Stimulated activated CD8-positive, alpha-beta memory T cell treated with anti-CD3 and anti-CD28 coated beads, Interleukin-15, amount 100 ng/mL, for 48 hours (primary cell): Measurements from ENCODE around the gene TTYH3.
"Not testable (repeated sequence)": the region's sequence is repeated elsewhere in the genome, so short reads cannot be mapped to it uniquely, and the experiment has no call there.

Source experiments
- DNase-seq, 2 donors: peaks; one replicate each; pipeline ENCODE4 v3.0.0-alpha.2; 2020; ENCODE audit warnings: low read depth in 2 of 2

The TTYH3 gene

GRCh38 chr7:2665359-2665791 lies 33.6 kb downstream of the TTYH3 start:
- no peak for DNase-seq

DNA sequence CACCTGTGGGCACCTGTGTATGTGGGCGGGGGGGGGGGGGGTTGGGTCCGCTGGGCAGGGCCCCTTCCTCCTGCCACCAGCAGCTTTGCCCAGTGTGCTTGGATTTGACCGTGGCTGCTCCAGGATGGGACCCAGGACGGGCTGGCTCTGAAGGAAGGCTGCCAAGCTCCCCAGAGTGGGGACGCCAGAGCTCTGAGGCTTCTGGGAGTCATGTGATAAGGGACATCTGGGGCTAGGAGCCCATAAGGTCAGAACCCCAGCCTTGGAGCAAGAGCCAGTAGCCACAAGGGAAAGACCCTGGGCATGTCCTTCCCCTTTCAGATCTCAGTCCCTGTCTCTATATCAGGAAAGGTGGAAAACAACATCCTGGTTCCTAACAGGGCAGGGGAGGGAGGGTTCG lies 34.4 kb downstream of the TTYH3 start:
- DNase-seq: no peak

DNA sequence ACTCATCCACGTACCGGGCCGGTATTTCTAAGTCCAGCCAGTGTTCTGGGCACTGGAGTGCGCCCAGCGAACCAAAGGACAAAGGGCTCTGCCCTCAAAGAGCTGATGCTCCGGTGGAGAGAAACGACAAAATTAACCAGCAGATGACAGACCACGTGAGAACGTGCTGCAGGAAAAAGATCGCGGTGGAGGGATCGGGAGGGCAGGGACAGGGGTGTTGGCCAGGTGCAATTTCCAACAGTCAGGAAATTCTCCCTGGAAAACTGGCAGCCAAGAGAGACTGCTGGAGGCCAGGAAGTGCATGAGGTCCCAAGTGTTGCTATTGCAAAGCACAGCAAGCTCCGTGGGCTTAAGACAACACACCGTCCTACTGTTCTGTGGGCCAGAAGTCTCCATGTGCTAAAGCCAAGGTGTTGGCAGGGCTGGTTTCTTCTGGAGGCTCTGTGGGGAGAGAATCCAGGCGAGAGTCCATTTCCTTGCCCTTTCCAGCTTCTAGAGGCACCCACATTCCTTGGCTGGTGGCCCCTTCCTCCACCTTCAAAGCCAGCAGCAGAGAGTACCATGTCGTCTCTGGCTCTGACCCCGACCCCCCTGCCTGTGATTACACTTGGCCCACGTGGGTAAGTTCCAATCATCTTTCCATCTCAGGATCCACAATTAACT lies 34.9 kb downstream of the TTYH3 start:
- DNase-seq: no peak

- DNase-seq: no peak
Measured at GRCh38 chr7:2667843-2668242, 36.1 kb downstream of the TTYH3 start.

DNA sequence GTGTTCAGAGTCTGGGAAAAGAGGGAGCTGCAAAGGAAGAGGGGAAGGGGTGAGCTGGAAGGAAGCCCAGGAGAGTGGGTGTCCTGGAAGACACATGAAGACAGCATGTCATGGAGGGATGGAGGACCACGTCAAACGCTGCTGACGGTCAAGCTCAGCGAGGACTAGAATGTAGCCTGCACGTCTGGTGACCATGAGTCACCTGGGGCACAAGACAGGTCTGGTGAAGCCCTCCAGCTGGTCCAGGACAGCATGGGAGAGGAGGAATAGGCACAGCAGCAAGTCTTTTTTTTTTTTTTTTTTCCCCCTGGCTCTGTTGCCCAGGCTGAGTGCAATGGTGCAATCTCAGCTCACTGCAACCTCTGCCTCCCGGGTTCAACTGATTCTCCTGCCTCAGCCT lies 36.6 kb downstream of the TTYH3 start:
- DNase-seq: no peak

GRCh38 chr7:2670171-2670570 lies 38.4 kb downstream of the TTYH3 start:
- no peak for DNase-seq

DNA sequence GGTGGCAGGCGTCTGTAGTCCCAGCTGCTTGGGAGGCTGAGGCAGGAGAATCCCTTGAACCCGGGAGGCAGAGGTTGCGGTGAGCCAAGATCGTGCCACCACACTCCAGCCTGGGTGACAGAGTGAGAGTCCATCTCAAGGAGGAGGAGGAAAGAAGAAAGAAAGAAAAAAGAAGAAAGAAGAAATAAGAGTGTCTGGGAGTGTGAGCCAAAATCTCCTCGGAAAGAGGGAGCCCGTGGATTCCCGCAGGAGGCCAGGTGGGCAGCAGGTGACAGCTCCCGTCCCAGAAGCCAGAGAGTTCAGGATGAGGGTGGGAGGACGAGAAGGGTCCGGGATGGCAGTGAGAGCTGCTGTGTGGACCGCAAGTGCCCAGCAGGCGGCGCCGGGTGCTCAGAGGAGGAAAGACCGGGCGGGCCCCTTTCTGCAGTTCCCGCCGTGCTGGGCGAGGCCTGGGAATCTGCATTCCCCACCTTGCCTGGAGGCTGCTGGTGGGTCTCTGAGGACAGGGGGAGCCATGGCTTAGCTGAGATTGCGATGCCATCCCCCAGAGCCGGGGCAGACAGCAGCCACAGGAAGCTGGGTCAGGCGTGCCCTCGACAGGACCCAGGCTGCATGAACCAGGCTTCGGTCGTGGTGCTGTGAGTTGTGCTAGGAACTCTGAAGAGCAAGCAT lies 39.1 kb downstream of the TTYH3 start:
- DNase-seq: peak; percentile 50 to 54

DNA sequence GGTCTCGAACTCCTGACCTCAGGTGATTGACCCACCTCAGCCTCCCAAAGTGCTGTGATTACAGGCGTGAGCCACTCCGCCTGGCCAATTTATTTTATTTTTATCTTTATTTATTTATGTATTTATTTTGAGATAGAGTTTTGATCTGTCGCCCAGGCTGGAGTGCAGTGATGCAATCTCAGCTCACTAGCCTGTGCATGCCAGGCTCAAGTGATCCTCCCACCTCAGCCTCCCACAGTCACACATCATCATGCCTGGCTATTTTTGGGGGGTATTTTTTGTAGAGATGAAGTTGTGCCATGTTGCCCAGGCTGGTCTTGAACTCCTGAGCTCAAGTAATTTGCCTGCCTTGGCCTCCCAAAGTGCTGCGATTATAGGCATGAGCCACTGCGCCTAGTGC lies 41.4 kb downstream of the TTYH3 start:
- DNase-seq: not testable (repeated sequence)

- no peak for DNase-seq
Measured at GRCh38 chr7:2673934-2674333, 42.1 kb downstream of the TTYH3 start.

GRCh38 chr7:2675256-2675764 lies 43.5 kb downstream of the TTYH3 start:
- no peak for DNase-seq

GRCh38 chr7:2676576-2676975 lies 44.8 kb downstream of the TTYH3 start:
- DNase-seq: not testable (repeated sequence)

DNA sequence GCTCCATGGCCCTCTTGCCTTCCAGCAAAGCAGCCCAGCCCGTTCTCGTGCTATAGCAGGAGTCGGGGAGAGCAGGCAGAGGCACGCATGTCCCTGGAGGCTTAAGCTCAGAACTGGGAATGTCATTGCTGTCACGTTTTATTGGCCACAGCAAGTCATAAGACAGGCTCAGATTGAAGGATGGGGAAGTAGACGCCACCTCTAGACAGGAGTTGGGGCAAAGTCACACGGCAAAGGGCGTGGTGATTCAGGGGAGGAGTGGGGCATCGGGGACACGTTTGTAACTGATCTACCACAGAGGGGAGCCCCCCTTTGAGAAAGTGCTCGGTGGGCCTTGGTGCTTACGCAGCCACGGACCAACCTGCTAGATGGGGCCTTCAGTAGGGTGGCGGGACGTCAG lies 46.7 kb downstream of the TTYH3 start:
- not testable (repeated sequence) for DNase-seq

DNA sequence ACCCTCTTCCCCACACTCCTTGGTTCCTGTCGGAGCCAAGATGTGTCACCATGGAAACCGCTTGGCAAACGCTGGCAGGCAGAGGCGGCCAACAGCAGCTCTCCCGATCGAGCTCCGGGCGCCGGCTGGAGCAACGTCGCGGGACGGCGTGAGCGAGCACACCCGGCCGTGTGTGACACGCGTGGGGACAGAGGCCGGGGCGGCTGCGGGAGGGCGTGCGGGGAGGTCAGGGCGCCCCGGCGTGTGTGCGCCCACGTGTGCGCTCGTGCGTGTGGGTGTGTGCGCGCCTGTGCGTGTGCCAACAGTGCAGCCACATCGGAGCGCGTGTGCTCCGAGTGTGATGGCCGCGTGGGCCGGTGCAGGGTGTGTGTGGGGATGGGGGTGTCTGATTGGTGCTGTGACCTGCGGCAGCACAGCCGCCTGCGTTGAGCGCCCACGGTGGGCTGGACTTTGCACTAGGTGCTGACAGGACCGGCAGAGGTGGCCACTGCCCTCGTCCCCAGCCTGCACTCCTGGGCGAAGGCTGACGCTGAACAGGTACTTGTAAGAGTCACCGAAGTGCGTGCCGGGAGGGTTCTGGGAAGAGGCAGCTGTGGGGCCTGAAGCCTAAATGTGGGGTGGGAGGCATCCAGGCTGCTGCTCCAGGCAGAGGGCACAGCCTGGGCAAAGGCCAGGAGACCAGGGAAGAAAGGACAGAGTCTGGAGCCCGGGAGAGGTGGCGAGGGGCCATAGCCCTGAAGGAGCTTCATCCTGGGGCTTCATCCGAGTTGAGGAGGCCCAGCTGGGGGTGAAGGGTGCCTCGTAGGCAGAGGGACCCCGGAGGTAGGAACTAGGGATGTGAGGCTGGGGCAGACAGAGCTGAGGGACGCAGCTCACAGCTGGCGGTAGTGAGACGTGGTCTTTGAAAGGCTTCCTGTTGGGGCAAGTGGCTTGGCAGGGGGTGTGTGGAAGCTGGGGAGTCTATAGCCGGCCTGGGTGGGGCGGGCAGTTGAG lies 47.6 kb downstream of the TTYH3 start:
- not testable (repeated sequence) for DNase-seq

DNA sequence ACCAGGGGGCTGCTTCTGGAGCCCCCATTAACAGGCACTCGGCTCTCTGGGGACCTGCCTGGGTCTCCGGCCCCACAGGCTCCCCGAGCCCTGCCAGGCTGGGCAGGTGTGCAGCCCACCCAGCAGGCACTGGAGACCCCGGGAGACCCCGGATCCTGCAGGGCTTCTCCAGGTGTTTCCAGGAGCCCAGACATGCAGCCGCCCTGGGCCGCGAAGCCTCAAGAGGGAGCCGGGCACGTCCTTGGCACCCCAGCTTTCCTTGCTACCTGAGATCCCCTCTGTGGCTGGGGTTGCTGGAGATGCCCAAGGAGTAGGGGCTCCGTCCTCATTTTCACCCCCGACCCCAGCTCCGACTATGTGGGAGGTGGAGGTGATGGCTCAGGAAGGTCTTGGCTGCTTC lies 48.5 kb downstream of the TTYH3 start:
- DNase-seq: no peak

GRCh38 chr7:2680792-2681490 lies 49.2 kb downstream of the TTYH3 start:
- DNase-seq: peak; percentile 13 to 35

GRCh38 chr7:2681929-2682799 lies 50.4 kb downstream of the TTYH3 start:
- no peak for DNase-seq

GRCh38 chr7:2684501-2684900 lies 52.7 kb downstream of the TTYH3 start:
- no peak for DNase-seq

DNA sequence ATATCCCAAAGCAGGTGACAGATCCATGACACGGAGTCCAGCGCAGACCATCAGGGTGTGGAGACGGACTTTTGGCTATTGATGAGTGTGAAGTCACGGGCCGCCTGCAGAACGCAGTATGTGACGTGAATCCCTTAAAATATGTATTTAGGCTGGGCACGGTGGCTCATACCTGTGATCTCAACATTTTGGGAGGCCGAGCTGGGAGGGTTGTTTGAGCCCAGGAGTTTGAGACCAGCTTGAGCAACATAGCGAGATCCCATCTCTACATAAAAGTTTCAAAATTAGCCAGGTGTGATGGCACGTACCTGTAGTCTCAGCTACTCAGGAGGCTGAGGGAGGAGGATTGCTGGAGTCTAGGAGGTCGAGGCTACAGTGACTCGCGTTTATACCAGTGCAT lies 54.3 kb downstream of the TTYH3 start:
- DNase-seq: no peak

DNA sequence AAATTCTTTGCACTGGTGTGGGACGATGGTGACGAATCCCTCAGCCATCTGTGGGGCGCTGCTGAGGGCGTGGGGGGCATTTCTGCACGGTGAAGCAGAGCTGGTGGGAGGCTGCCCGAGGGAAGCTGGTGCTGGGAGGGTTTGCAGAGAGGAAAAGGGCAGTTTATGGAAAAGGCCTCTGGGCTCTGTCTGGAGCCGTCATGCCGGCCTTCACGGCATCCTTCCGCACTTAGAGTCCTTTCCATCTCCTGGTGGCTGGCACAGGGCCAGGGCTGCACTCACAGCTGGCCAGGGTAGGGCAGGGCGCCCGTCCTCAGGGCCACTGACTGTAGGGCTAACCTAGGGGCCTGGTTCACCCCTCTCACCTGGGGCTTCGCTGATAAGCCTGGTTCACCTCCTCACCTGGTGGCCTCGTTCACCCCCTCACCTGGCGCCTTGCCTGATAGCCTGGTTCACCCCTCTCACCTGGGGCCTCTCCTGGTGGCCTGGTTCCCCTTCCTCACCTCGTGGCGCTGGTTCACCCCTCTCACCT lies 55.6 kb downstream of the TTYH3 start:
- no peak for DNase-seq

- no peak for DNase-seq
Measured at GRCh38 chr7:2687881-2688318, 56.1 kb downstream of the TTYH3 start, which contains the start of gene AMZ1. Gene AMZ1 (plus strand): TSS chr7:2688202. CDS start chr7:2700452, 12,250 bp downstream.
